ENCODE measurements around the gene TBX20. TPM values are rescaled to one million over a fixed set of nuclear protein-coding genes. Genes with fewer than 3 reads are reported as not detected.

TBX20 gene
- total RNA-seq, 1 experiment from 2014 or later = not detected

DNA sequence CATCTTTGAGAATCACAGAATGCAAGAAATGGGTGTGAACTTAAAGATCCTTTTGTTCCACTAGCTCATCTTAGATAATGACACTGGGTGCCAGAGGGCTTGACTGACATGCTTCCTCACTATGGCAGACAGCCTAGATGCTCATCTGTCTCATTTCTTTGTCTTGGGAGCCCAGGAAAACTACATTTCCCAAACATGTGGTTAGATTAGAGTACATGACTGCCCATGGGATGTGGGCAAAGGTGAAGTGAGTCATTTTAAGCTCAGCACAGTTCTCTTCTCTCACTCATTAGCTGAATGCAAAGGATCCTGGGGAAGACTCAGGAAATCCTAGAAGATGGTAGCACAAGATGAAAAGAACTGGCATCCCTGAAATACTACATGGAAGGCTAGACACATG, 32.5 kb upstream of the TBX20 start:
- H4K5ac ChIP-seq (ENCODE audit: insufficient read length, low read depth, low read length) = no peak overlapping the region
- H2AK5ac ChIP-seq (ENCODE audit: insufficient read length, low read length) = no peak overlapping the region
- H3K79me2 ChIP-seq (ENCODE audit: insufficient read depth, low read length) = no peaks in the 10 kb centered on the region
- H3K4me3 Mint-ChIP-seq = no peak overlapping the region
- H3K23me2 ChIP-seq (ENCODE audit: insufficient read length, low read depth, low read length, poor library complexity, severe bottlenecking) = no peaks in the 10 kb centered on the region
- no peak overlapping the region for H2AFZ ChIP-seq (ENCODE audit: low read length)
- H4K91ac ChIP-seq (ENCODE audit: insufficient read length, low read depth, low read length) = no peak overlapping the region
- DNase-seq = no peak
- H4K20me1 ChIP-seq (ENCODE audit: control insufficient read depth, insufficient read depth, insufficient read length) = no peaks in the 10 kb centered on the region
- no peak overlapping the region for H3K27ac Mint-ChIP-seq
- peaks cover under 1% of the 10 kb centered on the region for H3K4me1 ChIP-seq (ENCODE audit: insufficient read depth, low read length)
- H3K27ac ChIP-seq (ENCODE audit: insufficient read length, low read depth, low read length) = no peak overlapping the region
- H2BK20ac ChIP-seq (ENCODE audit: low read depth, low read length, poor library complexity, severe bottlenecking) = no peak overlapping the region
- H2BK5ac ChIP-seq (ENCODE audit: insufficient read length, low read length) = no peak overlapping the region
- peaks cover 2% of the 10 kb centered on the region in 2 experiments for H3K4me1 Mint-ChIP-seq
- no peak overlapping the region for H2BK120ac ChIP-seq (ENCODE audit: low read depth, low read length, poor library complexity, severe bottlenecking)
- TF ChIP-seq, protein P1, sequence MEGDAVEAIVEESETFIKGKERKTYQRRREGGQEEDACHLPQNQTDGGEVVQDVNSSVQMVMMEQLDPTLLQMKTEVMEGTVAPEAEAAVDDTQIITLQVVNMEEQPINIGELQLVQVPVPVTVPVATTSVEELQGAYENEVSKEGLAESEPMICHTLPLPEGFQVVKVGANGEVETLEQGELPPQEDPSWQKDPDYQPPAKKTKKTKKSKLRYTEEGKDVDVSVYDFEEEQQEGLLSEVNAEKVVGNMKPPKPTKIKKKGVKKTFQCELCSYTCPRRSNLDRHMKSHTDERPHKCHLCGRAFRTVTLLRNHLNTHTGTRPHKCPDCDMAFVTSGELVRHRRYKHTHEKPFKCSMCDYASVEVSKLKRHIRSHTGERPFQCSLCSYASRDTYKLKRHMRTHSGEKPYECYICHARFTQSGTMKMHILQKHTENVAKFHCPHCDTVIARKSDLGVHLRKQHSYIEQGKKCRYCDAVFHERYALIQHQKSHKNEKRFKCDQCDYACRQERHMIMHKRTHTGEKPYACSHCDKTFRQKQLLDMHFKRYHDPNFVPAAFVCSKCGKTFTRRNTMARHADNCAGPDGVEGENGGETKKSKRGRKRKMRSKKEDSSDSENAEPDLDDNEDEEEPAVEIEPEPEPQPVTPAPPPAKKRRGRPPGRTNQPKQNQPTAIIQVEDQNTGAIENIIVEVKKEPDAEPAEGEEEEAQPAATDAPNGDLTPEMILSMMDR (conservative IDR thresholded peaks at IDR 0.05) = no peak
- no peak overlapping the region for H3K9ac ChIP-seq (ENCODE audit: extremely low read depth, insufficient read length, low read length)
- no peak overlapping the region for H2BK12ac ChIP-seq (ENCODE audit: insufficient read length, low read depth, low read length)
- no peak overlapping the region for H3K4ac ChIP-seq (ENCODE audit: low read depth, low read length)
- no peak overlapping the region for H3K56ac ChIP-seq (ENCODE audit: insufficient read length, low read depth, low read length)
- H3K79me1 ChIP-seq (ENCODE audit: insufficient read depth, low read depth, low read length, poor library complexity, severe bottlenecking) = no peaks in the 10 kb centered on the region
- H4K8ac ChIP-seq (replicated peaks; ENCODE audit: insufficient read length, low read depth, low read length) = no peak overlapping the region
- no peak overlapping the region for H3K4me2 ChIP-seq (ENCODE audit: insufficient read depth, insufficient read length, low read length)
- no peak overlapping the region for H3K18ac ChIP-seq (ENCODE audit: insufficient read length, low read depth, low read length)
- H3T11ph ChIP-seq (ENCODE audit: low read length) = no peak overlapping the region
- peaks cover 8% of the 10 kb centered on the region for H3K27me3 Mint-ChIP-seq (ENCODE audit: low read depth)
- H2BK15ac ChIP-seq (ENCODE audit: low read depth, low read length) = no peak overlapping the region
- H3K36me3 Mint-ChIP-seq (ENCODE audit: insufficient read depth in 1 of 3, low read depth in 3 of 3) = no peaks in the 10 kb centered on the region
- no peaks in the 10 kb centered on the region for H3K9me3 ChIP-seq (ENCODE audit: control insufficient read depth, low read depth, low read length)
- H3K9me3 Mint-ChIP-seq = no peaks in the 10 kb centered on the region; a peak in 1 of 5 replicates
- H3K14ac ChIP-seq (ENCODE audit: insufficient read depth, low read length) = no peak overlapping the region
- H3K23ac ChIP-seq (ENCODE audit: insufficient read length, low read depth, low read length) = no peak overlapping the region
- H3K27me3 ChIP-seq (ENCODE audit: insufficient read depth, low read length) = no peaks in the 10 kb centered on the region
